Colonic mucosa (tissue), 4 donors: Measurements from ENCODE around the gene ITGA7. TPM values are rescaled to one million over a fixed set of nuclear protein-coding genes. Genes with fewer than 3 reads are reported as not detected.
A peak's percentile ranks its signal among the peaks of the same experiment; 100 is the strongest.

Experiments
- DNase-seq: peaks from one replicate; pipeline ENCODE4 v3.0.0-alpha.2; 2020
- H3K27ac ChIP-seq: fragments of 200-600 bp; one replicate; pipeline ENCODE4 v1.8.0; 2021
- H3K27me3 ChIP-seq: fragments of 200-600 bp; one replicate; pipeline ENCODE4 v1.8.0; 2021
- H3K36me3 ChIP-seq: fragments of 200-600 bp; one replicate; pipeline ENCODE4 v1.8.0; 2021
- H3K4me1 ChIP-seq: fragments of 200-600 bp; one replicate; pipeline ENCODE4 v1.8.0; 2021; ENCODE audit warnings: mild to moderate bottlenecking
- H3K4me3 ChIP-seq: fragments of 200-600 bp; one replicate; pipeline ENCODE4 v1.8.0; 2021
- H3K9ac ChIP-seq, 2 donors: one replicate each; pipeline ENCODE4 v1.7.0; 2013; ENCODE audit warnings: control low read depth in 2 of 2, low read depth in 2 of 2, low read length in 2 of 2
- H3K9me3 ChIP-seq: fragments of 200-600 bp; one replicate; pipeline ENCODE4 v1.8.0; 2021
- CTCF ChIP-seq: fragments of 200-600 bp; IDR thresholded peaks from one replicate; pipeline ENCODE4 v1.8.0; 2022; ENCODE audit warnings: antibody characterized with exemption, mild to moderate bottlenecking
- intact Hi-C: fragments of 100-400 bp; cut with DNase I; formaldehyde crosslinking; loops from one replicate; pipeline ENCODE4 v1.14.1; 2022
- total RNA-seq, 2 donors: library from RNA; stranded (reverse); fragmentation: NEBNext Ultra II Directional in 1 of 2; extraction: Animal tissue kit (Norgen Biotek cat#: 25700) in 1 of 2; gene quantifications; one replicate each; pipeline ENCODE4 v1.2.1, GENCODE V29; 2021
- donor health status: healthy.
- donor health status: DM: no; HTN: no; CAD: no.
- donor health status: DM: no; HTN: no; CAD: no.

ITGA7 gene
- total RNA-seq, 2 donors from 2014 or later: 10.8 to 64.4 TPM

- no peaks in the 10 kb centered on the region for H3K27me3 ChIP-seq
- no peaks in the 10 kb centered on the region for H3K9me3 ChIP-seq
- H3K36me3 ChIP-seq: no peaks in the 10 kb centered on the region
- peak overlapping the region; percentile 88 to 98 for H3K9ac ChIP-seq
- peak overlapping the region; percentile 99 for H3K27ac ChIP-seq
- H3K4me1 ChIP-seq: peaks cover 10% of the 10 kb centered on the region
- TF ChIP-seq CTCF: no peak
- peak overlapping the region; percentile 77 for H3K4me3 ChIP-seq
- intact Hi-C loops: no loop called here
- peak; percentile 74 for DNase-seq
Observed at GRCh38 chr12:55727643-55728185, 20.0 kb upstream of the ITGA7 start.

DNA sequence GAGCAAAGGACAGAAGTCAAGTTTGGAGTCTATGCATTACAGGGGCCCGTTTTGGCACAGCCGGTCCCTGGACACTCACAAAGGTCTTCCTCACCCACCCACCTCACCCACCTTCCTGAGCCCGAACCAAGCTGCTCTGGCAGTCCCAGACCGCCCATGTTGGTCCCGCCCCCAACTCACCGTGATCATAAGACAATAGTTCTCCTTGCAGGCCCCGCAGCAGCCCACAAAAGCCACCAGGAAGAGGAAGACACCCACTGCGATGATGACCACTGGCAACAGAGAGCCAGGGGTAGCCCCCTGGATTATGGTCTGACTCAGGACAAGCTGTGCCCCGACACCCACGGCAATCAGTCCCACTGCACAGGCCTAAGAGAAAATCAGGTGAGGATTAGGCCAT lies 19.3 kb upstream of the ITGA7 start:
- intact Hi-C loops: no loop called here
- Histone ChIP-seq H3K27me3 (no peaks in the 10 kb centered on the region), H3K4me1 (peaks cover 10% of the 10 kb centered on the region), H3K4me3 (peak overlapping the region; percentile 77), H3K9me3 (no peaks in the 10 kb centered on the region), H3K9ac (peak overlapping the region; percentile 88 to 98), H3K27ac (peak overlapping the region; percentile 99), H3K36me3 (no peaks in the 10 kb centered on the region)
- no peak for DNase-seq
- TF ChIP-seq CTCF: no peak

DNA sequence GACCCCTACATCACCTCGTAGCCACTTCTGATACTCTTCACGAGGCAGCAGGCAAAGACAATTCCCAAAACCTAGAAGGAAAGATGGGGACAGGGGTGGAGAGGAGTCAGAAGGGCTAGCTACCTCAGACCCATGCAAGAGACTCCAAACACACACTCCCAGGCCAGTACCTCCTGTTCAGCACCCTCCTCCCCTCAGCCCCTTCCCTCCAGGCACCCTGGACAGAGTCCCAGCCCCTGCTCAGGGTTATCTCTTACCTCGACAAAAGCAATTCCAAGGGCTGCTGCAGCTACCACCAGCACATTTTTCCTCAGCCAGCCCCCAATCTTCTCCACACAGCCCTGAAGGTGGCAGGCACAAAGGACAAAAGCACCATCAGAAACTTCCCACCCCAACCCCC lies 17.9 kb upstream of the ITGA7 start:
- no peaks in the 10 kb centered on the region for H3K9me3 ChIP-seq
- H3K27ac ChIP-seq: no peak overlapping the region
- DNase-seq: no peak
- H3K4me3 ChIP-seq: no peak overlapping the region
- H3K27me3 ChIP-seq: no peaks in the 10 kb centered on the region
- peaks cover 18% of the 10 kb centered on the region for H3K4me1 ChIP-seq
- TF ChIP-seq CTCF: no peak
- intact Hi-C loops: no loop called here
- no peak overlapping the region for H3K9ac ChIP-seq
- no peaks in the 10 kb centered on the region for H3K36me3 ChIP-seq

- Histone ChIP-seq H3K4me1 (peaks cover 19% of the 10 kb centered on the region), H3K4me3 (no peak overlapping the region), H3K27ac (no peak overlapping the region), H3K9ac (no peak overlapping the region), H3K36me3 (no peaks in the 10 kb centered on the region), H3K9me3 (no peaks in the 10 kb centered on the region), H3K27me3 (no peaks in the 10 kb centered on the region)
- intact Hi-C loops: loop anchor here (5.0 kb wide), 2 partner anchors 43 to 63 kb away; a partner anchor contains a TSS
- peak; percentile 3 for TF ChIP-seq CTCF
- no peak for DNase-seq
Observed at GRCh38 chr12:55724940-55725309, 17.2 kb upstream of the ITGA7 start.

GRCh38 chr12:55724226-55724939 lies 16.7 kb upstream of the ITGA7 start:
- no peaks in the 10 kb centered on the region for H3K36me3 ChIP-seq
- DNase-seq: peak; percentile 79

More at GRCh38 chr12:55724226-55724939, 16.7 kb upstream of the ITGA7 start:
- Histone ChIP-seq H3K4me1 (peaks cover 25% of the 10 kb centered on the region), H3K9ac (peak overlapping the region in 1 of 2 donors; percentile 38), H3K4me3 (no peak overlapping the region), H3K27me3 (no peaks in the 10 kb centered on the region), H3K9me3 (no peaks in the 10 kb centered on the region), H3K27ac (no peak overlapping the region)
- peak; percentile 54 for TF ChIP-seq CTCF
- intact Hi-C loops: loop anchor here (5.0 kb wide), 2 partner anchors 42 to 62 kb away; a partner anchor contains a TSS
